HG03175 (cell line): ENCODE results near the gene MST1R.
A peak's percentile ranks its signal among the peaks of the same experiment; 100 is the strongest.

Experiments
- ATAC-seq: cut with Tn5 transposase; IDR thresholded peaks from one replicate; pipeline ENCODE4 v1.9.1; 2021; ENCODE audit warnings: mild to moderate bottlenecking, moderate library complexity; ENCODE audit not compliant: unreplicated experiment

MST1R gene

GRCh38 chr3:49841806-49842205, 61.9 kb downstream of the MST1R start:
- ATAC-seq = no peak

GRCh38 chr3:49841126-49841696, 62.5 kb downstream of the MST1R start:
- ATAC-seq = no peak

GRCh38 chr3:49840388-49840787, 63.3 kb downstream of the MST1R start:
- no peak for ATAC-seq

- peak; percentile 56 for ATAC-seq
These were observed 64.4 kb downstream of the MST1R start for GRCh38 chr3:49839193-49839809.
